HG03060 (cell line): ENCODE measurements around the gene INPP5E.

ENCODE experiments used
- ATAC-seq: cut with Tn5 transposase; IDR thresholded peaks from one replicate; pipeline ENCODE4 v1.9.1; 2021; ENCODE audit warnings: low read depth, moderate number of reproducible peaks; ENCODE audit not compliant: unreplicated experiment

Gene INPP5E

GRCh38 chr9:136451221-136451877 is 11.7 kb upstream of the INPP5E start:
- no peak for ATAC-seq

DNA sequence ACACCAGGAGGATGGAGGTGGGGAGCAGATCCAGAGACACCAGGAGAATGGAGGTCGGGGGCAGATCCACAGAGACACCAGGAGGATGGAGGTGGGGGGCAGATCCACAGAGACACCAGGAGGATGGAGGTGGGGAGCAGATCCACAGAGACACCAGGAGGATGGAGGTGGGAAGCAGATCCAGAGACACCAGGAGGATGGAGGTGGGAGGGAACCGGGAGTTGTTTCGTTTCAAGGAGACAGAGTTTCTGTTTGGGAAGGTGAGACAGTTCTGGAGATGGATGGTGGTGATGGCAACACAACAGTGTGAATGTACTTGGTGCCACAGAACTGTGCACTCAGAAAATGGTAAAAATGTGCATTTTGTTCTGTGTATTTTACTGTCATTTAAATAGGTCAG is 9.0 kb upstream of the INPP5E start:
- ATAC-seq: no peak

DNA sequence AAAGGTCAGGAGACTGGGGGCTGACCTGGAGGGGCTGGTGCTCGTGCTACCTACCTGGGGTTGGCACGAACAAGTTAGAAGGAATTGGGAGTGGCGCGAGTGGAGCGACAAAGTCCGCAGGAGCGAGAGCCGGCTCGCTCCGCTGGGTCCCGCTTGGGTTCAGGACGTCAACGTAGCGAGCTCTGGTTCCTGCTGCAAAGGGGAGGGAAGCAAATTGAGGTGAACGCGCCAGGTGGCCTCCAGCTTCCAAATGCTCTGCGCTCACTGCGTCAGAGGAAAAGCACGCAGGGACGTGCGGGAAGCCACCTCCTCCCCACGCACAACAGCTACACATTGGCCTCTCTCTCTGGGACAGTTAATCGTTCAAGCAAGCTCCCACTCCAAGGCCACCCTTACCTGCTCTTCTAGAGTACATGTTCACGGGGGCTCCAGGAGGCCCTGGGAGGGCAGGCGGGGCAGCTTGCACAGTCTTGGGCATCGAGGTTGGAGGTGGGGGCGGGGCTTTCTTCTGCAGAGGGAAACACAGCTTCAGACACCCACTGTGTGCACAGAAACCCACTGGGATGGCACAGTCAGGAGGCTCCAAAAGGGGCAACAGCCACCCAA is 7.6 kb upstream of the INPP5E start:
- ATAC-seq: no peak

- ATAC-seq: no peak
Measured at GRCh38 chr9:136445799-136446198, 6.2 kb upstream of the INPP5E start.

- ATAC-seq: no peak
Measured at GRCh38 chr9:136444102-136444501, 4.5 kb upstream of the INPP5E start.

DNA sequence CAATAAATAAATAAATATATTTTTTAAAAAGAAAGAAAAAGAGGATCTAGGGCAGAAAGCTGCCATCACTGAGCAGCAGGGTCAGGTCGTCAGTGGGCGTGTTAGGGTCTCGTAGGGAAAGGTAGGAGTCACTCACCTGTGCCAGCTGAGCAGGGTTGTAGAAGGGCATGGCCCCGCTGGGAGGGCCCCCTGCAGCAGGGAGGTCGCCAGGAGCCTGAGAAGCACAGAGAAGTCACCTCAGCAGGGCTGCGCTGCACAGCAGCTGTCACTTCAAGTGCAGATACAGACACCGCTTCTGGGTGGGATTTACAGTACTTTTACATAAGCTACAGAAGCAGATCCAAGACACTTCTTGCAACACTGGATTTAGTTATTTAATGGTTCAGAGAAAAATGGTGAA is 4.0 kb upstream of the INPP5E start:
- no peak for ATAC-seq

DNA sequence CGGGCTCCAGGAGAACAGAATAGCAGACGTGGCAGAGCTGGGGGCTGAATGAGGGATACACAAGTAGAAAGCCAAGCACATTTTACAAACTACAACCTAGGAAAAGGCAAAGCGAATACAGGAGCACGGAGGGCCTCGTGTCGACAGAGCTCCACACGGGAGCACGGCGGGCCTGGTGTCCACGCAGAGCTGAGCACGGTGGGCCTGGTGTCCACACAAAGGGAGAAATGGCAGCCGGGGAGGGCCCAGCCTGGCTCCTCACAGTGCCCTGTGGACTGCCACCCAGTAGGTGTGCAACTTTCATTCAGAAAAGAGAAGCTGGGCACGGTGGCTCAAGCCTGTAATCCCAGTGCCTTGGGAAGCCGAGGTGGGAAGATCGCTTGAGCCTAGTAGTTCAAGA is 3.4 kb upstream of the INPP5E start:
- no peak for ATAC-seq

GRCh38 chr9:136442265-136442664 is 2.6 kb upstream of the INPP5E start:
- ATAC-seq: no peak

- no peak for ATAC-seq
Measured at GRCh38 chr9:136441681-136442245, 2.1 kb upstream of the INPP5E start.

- no peak for ATAC-seq
Measured at GRCh38 chr9:136441191-136441680, 1.6 kb upstream of the INPP5E start.

- ATAC-seq: no peak
Measured at GRCh38 chr9:136438548-136439480, 831 bp downstream of the INPP5E start.

- ATAC-seq: no peak
Measured at GRCh38 chr9:136437839-136438547, 1.7 kb downstream of the INPP5E start.

- ATAC-seq: no peak
Measured at GRCh38 chr9:136437430-136437829, 2.2 kb downstream of the INPP5E start.

DNA sequence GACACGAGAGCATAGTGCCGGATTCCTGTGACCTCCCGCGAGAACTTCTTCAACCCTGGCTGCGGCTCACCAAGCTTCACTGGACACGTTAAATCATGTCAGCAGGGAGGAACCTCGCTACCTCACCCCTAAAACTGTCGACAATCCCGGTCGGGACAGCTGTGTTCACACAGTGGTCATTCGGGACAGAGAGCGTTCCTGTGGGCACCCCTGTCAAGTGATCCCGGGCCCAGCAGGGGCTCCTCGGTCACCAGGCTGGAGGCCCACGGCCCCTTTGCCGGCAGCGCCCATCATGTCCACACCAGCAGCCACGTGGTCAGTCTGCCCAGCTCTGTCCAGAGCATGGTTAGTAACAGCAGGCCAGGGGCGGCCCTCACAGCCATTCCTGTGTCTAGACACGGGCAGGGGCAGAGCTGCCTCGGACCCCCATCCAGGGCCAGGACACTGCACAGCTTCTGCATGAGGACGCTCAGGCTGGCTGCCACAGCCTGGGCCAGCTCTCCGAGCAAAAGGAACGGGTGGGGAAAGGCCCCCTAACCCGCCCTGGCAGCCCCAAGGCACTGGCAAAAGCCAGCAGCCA is 3.5 kb downstream of the INPP5E start:
- ATAC-seq: no peak

GRCh38 chr9:136434580-136435169 is 5.0 kb downstream of the INPP5E start:
- no peak for ATAC-seq

DNA sequence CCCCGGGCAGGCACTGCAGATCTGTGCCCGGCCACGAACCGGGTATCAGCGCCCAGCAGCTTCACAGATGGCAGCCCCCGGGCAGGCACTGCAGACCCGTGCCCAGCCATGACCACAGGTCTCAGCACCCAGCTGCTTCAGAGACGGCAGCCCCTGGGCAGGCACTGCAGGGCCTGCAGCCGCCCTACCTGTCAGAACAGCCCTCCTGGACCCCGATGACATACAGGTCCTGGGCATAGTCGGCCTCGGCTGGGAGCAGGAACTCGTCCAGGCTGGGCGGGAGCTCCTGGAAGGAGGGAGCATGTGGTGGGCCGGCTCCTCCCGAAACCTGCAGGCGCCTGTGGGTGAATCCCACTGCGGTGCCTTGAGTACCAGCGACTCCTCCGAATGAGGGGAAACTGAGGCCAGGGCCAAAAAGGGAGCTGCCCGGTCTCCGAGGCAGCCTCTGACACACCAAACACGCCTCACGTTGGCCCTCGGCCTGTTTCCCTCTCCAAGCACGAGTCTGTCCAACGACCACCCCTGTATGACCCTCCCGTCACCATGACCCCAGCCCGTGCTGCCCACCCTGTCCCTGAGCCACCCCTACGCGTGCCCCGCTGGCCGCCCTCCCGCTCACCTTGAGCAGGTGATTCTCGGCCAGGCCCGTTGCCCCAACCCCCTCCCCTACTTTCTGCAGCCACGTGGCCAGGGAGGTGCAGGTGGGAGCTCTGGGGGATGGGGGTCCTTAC is 5.6 kb downstream of the INPP5E start:
- no peak for ATAC-seq

DNA sequence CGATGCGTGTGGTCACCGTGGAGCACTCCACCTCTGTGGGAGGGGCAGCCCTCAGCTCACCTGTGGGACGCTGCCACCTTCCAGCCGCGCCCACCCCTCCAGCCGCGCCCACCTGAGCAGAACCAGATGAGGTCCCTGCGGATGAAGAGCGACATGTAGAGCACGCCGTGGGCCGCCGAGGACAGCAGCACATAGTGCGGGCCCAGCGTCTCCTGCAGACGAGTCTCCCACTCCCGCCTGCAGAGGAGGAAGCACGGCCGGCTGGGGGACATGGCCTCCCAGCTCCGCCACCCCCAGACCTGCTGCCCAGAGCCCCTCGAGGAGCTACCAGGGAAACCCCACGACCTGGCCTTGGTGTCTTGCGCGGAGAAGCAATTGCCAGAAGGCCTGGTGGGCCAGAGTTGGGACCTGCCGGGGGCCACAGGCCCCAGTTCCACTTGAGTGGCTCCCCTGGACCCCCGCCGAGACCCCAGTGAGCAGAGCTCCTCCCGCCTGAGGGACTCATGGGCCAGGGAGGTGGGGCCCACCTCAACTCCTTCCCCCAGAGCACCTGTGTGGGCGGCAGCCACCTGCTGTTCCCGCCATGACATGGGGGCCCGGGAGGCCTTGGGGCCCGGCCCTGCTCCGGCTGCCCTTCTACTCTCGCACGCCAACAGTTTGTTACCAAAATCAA is 6.5 kb downstream of the INPP5E start:
- no peak for ATAC-seq

GRCh38 chr9:136432591-136432990 is 7.1 kb downstream of the INPP5E start:
- no peak for ATAC-seq
